OCI-LY7 (cell line): Measurements from ENCODE around the gene TRPC6. TPM values are rescaled to one million over a fixed set of nuclear protein-coding genes. Genes with fewer than 3 reads are reported as not detected.

Source experiments
- BruUV-seq: library from RNA; stranded (reverse); fragments of 400-500 nt; replicated peaks from 2 replicates; lab custom pipeline; 2021; lab: Mats Ljungman, UMichigan
- CTCF ChIA-PET: fragments of 300-600 bp; sonication (Branson Sonifier 250); formaldehyde crosslinking; loops from one replicate; lab custom pipeline; 2022; ENCODE audit warnings: antibody characterized with exemption; ENCODE audit not compliant: unreplicated experiment; lab: Charles Lee
- POLR2A ChIA-PET: fragments of 300-600 bp; sonication (Branson Sonifier 250); formaldehyde crosslinking; loops from one replicate; lab custom pipeline; 2022; ENCODE audit warnings: antibody characterized with exemption; lab: Charles Lee
- DNase-seq: peaks from one replicate; pipeline ENCODE4 v3.0.0-alpha.2; 2015; ENCODE audit warnings: low spot score
- H2AFZ ChIP-seq: fragments of 200-600 bp; sonication (generic), shearing (Covaris generic); 2 replicates; pipeline ENCODE4 v1.6.1; 2014; ENCODE audit warnings: mild to moderate bottlenecking, antibody characterized with exemption, low read length, moderate library complexity
- H3K27ac ChIP-seq: fragments of 200-600 bp; sonication (generic); 2 replicates; pipeline ENCODE4 v1.5.1; 2014; ENCODE audit warnings: mixed run types, low read depth, mild to moderate bottlenecking, moderate library complexity, low read length, inconsistent platforms; ENCODE audit not compliant: poor library complexity, severe bottlenecking
- H3K36me3 ChIP-seq: fragments of 200-600 bp; sonication (generic); 2 replicates; pipeline ENCODE4 v1.6.1; 2014; ENCODE audit warnings: mild to moderate bottlenecking, antibody characterized with exemption, low read length, moderate library complexity, mixed read lengths; ENCODE audit not compliant: insufficient read depth
- H3K4me1 ChIP-seq: fragments of 200-600 bp; sonication (generic); 2 replicates; pipeline ENCODE4 v1.5.1; 2014; ENCODE audit warnings: mild to moderate bottlenecking, low read length; ENCODE audit not compliant: insufficient read depth, poor library complexity, severe bottlenecking
- H3K4me2 ChIP-seq: fragments of 200-600 bp; sonication (generic); 2 replicates; pipeline ENCODE4 v1.6.1; 2014; ENCODE audit warnings: mild to moderate bottlenecking, low read length
- H3K4me3 ChIP-seq: fragments of 200-600 bp; sonication (generic); 2 replicates; pipeline ENCODE4 v1.5.1; 2014; ENCODE audit warnings: mild to moderate bottlenecking, low read depth, low read length; ENCODE audit not compliant: poor library complexity, severe bottlenecking
- H3K79me2 ChIP-seq: fragments of 200-600 bp; sonication (generic); 2 replicates; pipeline ENCODE4 v1.6.1; 2016; ENCODE audit warnings: low read depth, mild to moderate bottlenecking, low read length, moderate library complexity, mixed read lengths; ENCODE audit not compliant: insufficient read depth
- H3K9me2 ChIP-seq: fragments of 200-600 bp; sonication (generic); 2 replicates; pipeline ENCODE4 v1.6.1; 2016; ENCODE audit warnings: mild to moderate bottlenecking, low read length, mixed read lengths; ENCODE audit not compliant: insufficient read depth
- H3K9me3 ChIP-seq: fragments of 200-600 bp; sonication (generic); 2 replicates; pipeline ENCODE4 v1.6.1; 2014; ENCODE audit warnings: mild to moderate bottlenecking, mixed run types, low read length, mixed read lengths
- H4K20me1 ChIP-seq: fragments of 200-600 bp; sonication (generic); 2 replicates; pipeline ENCODE4 v1.6.1; 2014; ENCODE audit warnings: mild to moderate bottlenecking, antibody characterized with exemption, low read length, moderate library complexity, mixed read lengths; ENCODE audit not compliant: insufficient read depth
- EZH2phosphoT487 ChIP-seq: fragments of 200-600 bp; sonication (generic); IDR thresholded peaks from 2 replicates; pipeline ENCODE4 v1.6.1; 2018; ENCODE audit warnings: low read depth, borderline replicate concordance, mild to moderate bottlenecking, mixed run types, antibody characterized with exemption, low read length, moderate library complexity, mixed read lengths
- intact Hi-C: fragments of 100-400 bp; cut with micrococcal nuclease; formaldehyde crosslinking; loops from one replicate; pipeline ENCODE4 v1.10.0; 2022; ENCODE audit not compliant: unreplicated experiment
- total RNA-seq, 2 experiments: library from RNA; depleted of rRNA in 1 of 2; stranded (reverse); fragments of >200 nt in 1 of 2; shearing (Covaris generic) in 1 of 2; gene quantifications; 2 replicates each; pipeline ENCODE4 v1.2.3, GENCODE V29; 2014 to 2022
- TF ChIP-seq, protein P1 (sequence below): fragments of 200-600 bp; sonication (generic); conservative IDR thresholded peaks from 2 replicates; pipeline ENCODE4 v1.5.1; 2014; ENCODE audit warnings: mild to moderate bottlenecking, antibody characterized with exemption, low read length, moderate library complexity, mixed read lengths

Gene TRPC6
- total RNA-seq, 2 experiments from 2014 or later, result not detected

DNA sequence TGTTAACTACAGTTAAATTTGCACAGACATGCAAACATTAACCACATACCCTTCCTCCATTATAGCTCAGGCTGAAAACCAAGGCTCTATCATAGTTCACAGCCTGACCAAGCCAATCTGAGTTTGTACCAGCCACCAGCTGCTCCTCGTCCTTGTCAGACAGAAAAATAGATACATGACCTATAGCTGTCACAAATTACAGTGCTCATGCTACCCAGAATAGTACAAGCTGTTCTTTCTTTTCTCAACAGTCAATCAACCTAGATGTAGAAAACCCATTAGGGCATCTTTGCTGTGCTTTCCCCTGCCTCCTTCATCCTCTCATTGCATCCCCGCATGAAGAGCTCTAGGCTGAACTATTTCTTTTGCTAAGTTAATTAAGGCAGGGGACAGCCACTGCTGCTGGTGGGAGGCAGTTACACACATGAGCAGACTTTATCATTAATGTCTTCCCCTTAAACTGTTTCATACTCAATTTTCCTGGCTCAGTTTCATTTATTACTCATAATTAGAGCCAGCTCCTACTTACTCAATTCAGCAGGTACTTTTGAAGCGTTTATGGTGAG lies 148.3 kb downstream of the TRPC6 start:
- intact Hi-C loops, result loop anchor here (10.0 kb wide), 1 partner anchor 461 kb away; no protein-coding TSS in a partner anchor
- Histone ChIP-seq H3K36me3 (no peaks in the 10 kb centered on the region), H2AFZ (no peak overlapping the region), H4K20me1 (no peaks in the 10 kb centered on the region), H3K79me2 (no peaks in the 10 kb centered on the region), H3K4me1 (no peaks in the 10 kb centered on the region), H3K9me2 (no peaks in the 10 kb centered on the region), H3K27ac (no peak overlapping the region), H3K4me2 (no peak overlapping the region), H3K4me3 (no peak overlapping the region), H3K9me3 (no peaks in the 10 kb centered on the region)
- ChIA-PET CTCF (interaction anchor here (1.0 kb wide), 2 partner anchors 9 to 29 kb away, joined by 3 to 4 read pairs; no protein-coding TSS in a partner anchor), POLR2A (interaction anchor here (1.1 kb wide), 1 partner anchor 22 kb away, joined by 3 read pairs; no protein-coding TSS in a partner anchor)
- no peak for DNase-seq
- TF ChIP-seq, protein P1, sequence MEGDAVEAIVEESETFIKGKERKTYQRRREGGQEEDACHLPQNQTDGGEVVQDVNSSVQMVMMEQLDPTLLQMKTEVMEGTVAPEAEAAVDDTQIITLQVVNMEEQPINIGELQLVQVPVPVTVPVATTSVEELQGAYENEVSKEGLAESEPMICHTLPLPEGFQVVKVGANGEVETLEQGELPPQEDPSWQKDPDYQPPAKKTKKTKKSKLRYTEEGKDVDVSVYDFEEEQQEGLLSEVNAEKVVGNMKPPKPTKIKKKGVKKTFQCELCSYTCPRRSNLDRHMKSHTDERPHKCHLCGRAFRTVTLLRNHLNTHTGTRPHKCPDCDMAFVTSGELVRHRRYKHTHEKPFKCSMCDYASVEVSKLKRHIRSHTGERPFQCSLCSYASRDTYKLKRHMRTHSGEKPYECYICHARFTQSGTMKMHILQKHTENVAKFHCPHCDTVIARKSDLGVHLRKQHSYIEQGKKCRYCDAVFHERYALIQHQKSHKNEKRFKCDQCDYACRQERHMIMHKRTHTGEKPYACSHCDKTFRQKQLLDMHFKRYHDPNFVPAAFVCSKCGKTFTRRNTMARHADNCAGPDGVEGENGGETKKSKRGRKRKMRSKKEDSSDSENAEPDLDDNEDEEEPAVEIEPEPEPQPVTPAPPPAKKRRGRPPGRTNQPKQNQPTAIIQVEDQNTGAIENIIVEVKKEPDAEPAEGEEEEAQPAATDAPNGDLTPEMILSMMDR, result no peak
- no peak for TF ChIP-seq EZH2phosphoT487
- BruUV-seq, result no TSS peak

DNA sequence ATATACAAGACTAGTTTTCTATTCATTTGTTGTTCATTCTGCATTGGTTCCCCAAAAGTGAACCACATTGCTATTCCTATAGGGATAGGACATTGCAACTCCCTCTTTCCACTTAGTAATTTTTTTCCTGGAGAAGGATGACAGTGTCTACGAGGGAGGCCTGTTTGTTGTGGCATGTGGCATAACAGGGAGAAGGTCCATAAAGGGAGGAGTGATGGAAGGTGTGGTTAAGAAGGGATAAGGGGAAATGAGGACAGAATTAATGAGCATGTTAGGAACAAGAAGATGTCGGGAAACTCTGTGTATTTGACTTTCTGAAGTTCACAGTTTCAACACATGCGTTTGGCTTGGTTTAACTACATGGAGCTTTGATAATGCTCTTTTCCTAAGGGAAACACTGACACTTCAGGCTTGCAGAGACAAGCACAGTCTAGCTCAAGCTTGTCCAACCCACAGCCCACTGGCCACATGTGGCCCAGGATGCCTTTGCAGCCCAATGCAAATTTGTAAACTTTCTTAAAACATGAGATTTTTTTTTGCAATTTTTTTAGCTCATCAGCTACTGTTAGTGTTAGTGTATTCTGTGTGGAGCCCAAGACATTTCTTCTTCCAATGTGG lies 149.7 kb downstream of the TRPC6 start:
- BruUV-seq, result no TSS peak
- no peaks in the 10 kb centered on the region for H3K9me3 ChIP-seq

More for the DNA sequence above, 149.7 kb downstream of the TRPC6 start:
- no peaks in the 10 kb centered on the region for H3K36me3 ChIP-seq
- H4K20me1 ChIP-seq, result no peaks in the 10 kb centered on the region
- intact Hi-C loops, result loop anchor here (10.0 kb wide), 1 partner anchor 459 kb away; no protein-coding TSS in a partner anchor
- POLR2A ChIA-PET, result interaction anchor here (1.1 kb wide), 1 partner anchor 23 kb away, joined by 4 read pairs; no protein-coding TSS in a partner anchor
- no peak overlapping the region for H3K4me3 ChIP-seq
- no peak for DNase-seq
- TF ChIP-seq, protein P1, result no peak
- no peak for TF ChIP-seq EZH2phosphoT487
- H2AFZ ChIP-seq, result no peak overlapping the region
- H3K4me1 ChIP-seq, result no peaks in the 10 kb centered on the region
- H3K27ac ChIP-seq, result no peak overlapping the region
- H3K9me2 ChIP-seq, result no peaks in the 10 kb centered on the region
- CTCF ChIA-PET, result no interaction called here
- no peaks in the 10 kb centered on the region for H3K79me2 ChIP-seq
- no peak overlapping the region for H3K4me2 ChIP-seq
